NCI-H774 (cell line): ENCODE data around the gene CAPN7.
A peak's percentile ranks its signal among the peaks of the same experiment; 100 is the strongest.

Experiments used
- DNase-seq: peaks from one replicate; lab custom pipeline; 2025; lab: John Stamatoyannopoulos, UW

The CAPN7 gene

GRCh38 chr3:15276028-15276724, 70.1 kb downstream of the CAPN7 start:
- DNase-seq: no peak

GRCh38 chr3:15277861-15278500, 71.9 kb downstream of the CAPN7 start:
- no peak for DNase-seq

- DNase-seq: no peak
Measured at GRCh38 chr3:15279205-15279604, 73.2 kb downstream of the CAPN7 start.

- DNase-seq: no peak
Measured at GRCh38 chr3:15279671-15280402, 73.8 kb downstream of the CAPN7 start.

- no peak for DNase-seq
Measured at GRCh38 chr3:15280853-15281532, 74.9 kb downstream of the CAPN7 start.

- DNase-seq: no peak
Measured at GRCh38 chr3:15281817-15282216, 75.8 kb downstream of the CAPN7 start.

- DNase-seq: no peak
Measured at GRCh38 chr3:15283702-15284101, 77.7 kb downstream of the CAPN7 start.

- DNase-seq: peak; percentile 60
Measured at GRCh38 chr3:15284121-15284889, 78.3 kb downstream of the CAPN7 start.

- DNase-seq: no peak
Measured at GRCh38 chr3:15286022-15286421, 80.0 kb downstream of the CAPN7 start.

GRCh38 chr3:15287565-15288330, 81.7 kb downstream of the CAPN7 start:
- DNase-seq: no peak

- no peak for DNase-seq
Measured at GRCh38 chr3:15288331-15289035, 82.4 kb downstream of the CAPN7 start.

GRCh38 chr3:15289661-15290060, 83.6 kb downstream of the CAPN7 start:
- no peak for DNase-seq

GRCh38 chr3:15290736-15291135, 84.7 kb downstream of the CAPN7 start:
- no peak for DNase-seq

GRCh38 chr3:15291589-15292541, 85.8 kb downstream of the CAPN7 start:
- no peak for DNase-seq

- DNase-seq: no peak
Measured at GRCh38 chr3:15292765-15293522, 86.9 kb downstream of the CAPN7 start.

- DNase-seq: no peak
Measured at GRCh38 chr3:15294929-15295328, 88.9 kb downstream of the CAPN7 start.

- no peak for DNase-seq
Measured at GRCh38 chr3:15295506-15295905, 89.5 kb downstream of the CAPN7 start.

- DNase-seq: no peak
Measured at GRCh38 chr3:15297608-15298350, 91.7 kb downstream of the CAPN7 start.
